Embryonic facial prominence (tissue), 1 donor: ENCODE results near the gene RAX.

Source experiments
- DNase-seq: peaks from one replicate; pipeline ENCODE4 v3.0.0-alpha.2; 2016; ENCODE audit errors: extremely low spot score

Gene RAX

DNA sequence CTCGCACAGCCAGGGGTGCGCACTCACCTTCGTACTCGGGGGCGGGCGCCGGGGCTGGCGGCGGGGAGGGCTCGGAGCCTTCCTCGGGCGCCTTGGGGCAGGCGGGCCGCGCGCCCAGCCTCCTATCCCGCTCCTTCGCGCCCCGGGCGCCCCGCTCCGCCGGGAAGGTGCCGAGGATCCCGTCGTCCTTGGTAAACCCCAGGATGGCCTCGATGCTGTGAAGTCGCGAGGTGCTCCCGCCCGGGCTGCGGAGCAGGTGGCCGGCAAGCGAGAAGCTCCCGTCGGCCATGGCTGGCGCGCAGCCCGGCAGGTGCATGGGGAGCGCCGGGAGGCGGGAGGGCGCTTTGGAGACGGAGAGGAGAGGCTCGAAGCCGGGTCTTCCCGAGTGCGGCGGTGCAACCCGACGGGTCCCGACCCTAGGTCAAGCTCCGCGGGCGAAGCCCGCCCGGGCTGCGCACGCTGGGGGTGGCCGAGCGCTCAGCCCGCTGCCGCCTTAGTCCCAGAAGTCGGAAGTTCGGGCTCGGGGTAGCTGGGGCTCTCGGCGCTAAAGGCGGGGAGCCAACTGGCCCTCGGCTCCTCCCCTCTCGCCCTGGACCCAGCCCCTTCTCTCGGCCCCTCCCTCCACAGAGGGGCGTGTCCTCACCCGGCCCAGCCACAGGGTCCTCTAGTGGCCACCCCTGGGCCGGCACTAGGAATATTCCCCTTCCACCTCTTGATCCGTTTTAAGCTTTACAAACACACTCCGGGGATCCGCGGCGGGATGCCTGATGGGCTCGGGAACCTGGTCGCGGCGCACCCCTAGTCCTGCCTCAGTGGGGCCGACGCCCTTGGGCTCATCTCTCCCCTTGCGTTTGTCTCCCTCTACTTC lies at the start of gene RAX:
Gene RAX, minus strand, starts transcription at position 564 of the 868 bp plus-strand sequence. Its CDS starts 248 bp downstream, at position 316.
- DNase-seq = no peak

DNA sequence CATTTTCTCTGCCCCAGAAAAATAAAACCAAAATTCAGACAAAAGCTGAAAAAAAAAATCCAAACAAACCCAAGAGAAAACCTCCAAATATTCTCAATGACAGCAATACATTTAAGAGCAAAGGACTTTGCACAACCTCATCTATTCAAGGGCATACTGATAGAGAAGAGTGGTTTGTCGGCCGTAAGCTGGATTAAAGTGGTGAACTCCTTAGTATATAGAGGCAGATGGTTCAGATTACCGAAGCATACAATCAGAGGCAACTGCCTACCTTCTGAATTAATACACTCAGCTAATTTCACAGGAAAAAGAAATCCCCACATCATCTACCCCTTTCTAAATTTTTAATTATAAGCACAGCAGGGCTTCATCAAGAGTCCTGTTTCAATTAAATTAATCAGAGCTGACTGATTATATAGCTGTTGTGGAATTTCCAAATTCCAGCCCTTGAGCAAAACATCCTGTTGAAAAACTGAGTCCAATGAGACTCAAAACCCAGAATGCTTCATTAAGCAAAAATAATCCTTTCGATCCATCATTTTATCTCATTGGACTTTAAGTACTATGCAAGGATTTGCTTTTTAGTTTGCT lies 45.3 kb upstream of the RAX start, which contains the start of gene CPLX4:
Gene CPLX4, minus strand, starts transcription at position 190 of the 591 bp plus-strand sequence. Its CDS starts 187 bp downstream, at position 3.
- DNase-seq = no peak

- DNase-seq = no peak
These were observed 38.4 kb upstream of the RAX start for GRCh38 chr18:59311631-59312030.

- DNase-seq = no peak
These were observed 35.6 kb upstream of the RAX start for GRCh38 chr18:59308938-59309260.

- DNase-seq = no peak
These were observed 35.1 kb upstream of the RAX start for GRCh38 chr18:59308248-59308937.

DNA sequence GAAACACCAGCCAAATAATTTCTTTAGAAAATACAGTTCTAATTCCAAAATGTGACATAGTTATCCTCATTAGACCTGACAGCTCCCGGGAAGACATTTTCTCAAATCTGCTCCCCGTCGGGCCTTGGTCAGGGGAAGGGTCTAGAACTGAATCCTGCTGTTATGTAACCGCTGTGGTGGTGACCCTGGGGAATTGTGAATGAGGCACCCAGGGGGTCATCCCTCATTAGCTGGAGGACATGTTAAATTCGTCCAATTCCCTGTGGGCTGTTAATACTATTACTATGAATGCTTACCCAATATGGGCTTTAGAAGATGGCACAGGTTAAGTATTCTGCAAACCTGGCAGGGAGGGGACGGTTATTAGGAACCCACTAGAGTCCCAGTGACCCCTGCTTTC lies 33.4 kb upstream of the RAX start:
- no peak for DNase-seq

DNA sequence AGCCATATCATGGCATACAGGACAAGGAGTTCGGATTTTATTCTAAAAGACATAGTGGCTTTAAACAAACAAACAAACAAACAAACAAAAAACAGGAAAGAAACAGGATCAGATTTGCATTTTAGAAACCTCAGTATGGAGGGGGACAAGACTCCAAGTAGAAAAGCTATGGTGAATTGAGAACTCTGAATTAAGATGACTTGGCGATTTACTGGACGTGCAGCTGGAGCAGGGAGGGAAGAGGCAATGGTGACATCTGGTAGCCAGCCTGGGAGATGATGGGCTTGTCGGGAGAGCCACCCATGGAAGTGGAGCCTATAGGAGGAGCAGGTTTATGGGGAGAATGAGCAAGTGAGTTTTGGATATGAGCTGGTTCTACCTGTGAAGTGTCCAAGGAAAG lies 32.0 kb upstream of the RAX start:
- DNase-seq = no peak

GRCh38 chr18:59303656-59304195 lies 30.5 kb upstream of the RAX start:
- no peak for DNase-seq

- DNase-seq = no peak
These were observed 29.8 kb upstream of the RAX start for GRCh38 chr18:59303006-59303405.

DNA sequence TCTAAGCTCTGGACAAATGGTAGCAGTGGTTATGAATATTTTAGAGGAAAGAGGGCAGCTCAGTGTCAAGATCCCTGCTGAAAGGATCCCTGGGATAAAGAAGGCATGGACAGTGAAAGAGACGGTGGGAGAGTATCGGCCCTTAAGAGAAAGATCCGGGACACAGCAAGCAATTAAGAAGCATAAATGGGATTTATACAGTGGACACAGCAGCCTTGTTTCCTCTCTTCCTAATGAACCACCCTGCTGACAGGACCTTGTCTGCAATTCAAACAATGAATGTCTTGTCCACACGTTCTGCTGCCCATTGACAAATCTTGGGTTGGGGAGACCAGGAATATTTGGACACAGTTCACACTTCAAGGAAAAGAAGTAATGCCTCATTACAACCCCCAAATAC lies 28.7 kb upstream of the RAX start:
- DNase-seq = no peak

DNA sequence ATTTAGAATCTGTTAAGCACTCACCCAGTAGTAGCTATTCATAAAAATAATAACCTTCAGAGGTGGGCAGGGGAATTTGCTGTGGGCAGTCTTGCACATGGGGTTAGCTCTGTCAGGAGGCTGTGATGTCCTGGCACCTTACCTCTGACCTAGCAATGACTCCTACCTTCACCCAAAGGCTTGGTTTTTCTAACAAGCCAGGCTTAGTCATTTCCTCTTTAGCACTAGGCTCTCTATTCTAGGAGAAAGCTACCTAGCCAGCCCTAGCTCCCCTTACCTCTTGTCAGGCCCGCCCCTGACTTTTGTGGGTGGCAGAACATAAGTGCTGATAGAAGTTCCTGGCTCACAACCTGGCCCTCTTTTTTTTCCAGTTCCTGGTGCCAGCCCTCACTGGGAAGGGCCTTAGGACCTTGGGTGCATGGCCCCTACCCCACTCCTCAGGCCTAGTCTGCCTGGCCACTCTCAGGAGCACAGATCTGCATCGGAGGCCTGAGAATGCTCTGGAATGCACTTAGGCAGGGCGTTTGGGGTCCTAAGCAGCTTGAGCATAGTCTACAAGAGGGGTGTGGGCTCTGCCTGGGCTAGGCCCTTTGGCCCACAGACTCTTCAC lies 27.5 kb upstream of the RAX start:
- no peak for DNase-seq

GRCh38 chr18:59298871-59299270 lies 25.6 kb upstream of the RAX start:
- DNase-seq = no peak

DNA sequence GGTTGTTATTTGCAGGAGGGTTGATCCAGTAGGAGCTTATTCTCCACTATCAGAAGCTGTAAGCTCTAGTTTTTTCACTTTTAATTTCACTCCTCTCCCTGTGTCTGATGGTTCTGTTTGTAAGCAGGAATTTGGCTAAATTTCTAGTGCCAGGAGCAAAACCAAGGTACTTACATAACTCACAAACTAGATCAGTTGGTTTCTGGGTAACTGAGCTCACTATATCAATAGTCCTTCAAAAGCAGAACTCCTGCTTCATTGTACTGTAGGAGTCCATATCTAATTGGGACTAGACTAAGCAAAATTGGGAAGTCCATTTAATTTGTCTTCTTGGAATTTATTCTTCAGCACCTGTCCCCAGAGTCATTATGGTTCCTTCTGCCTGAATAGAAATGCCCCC lies 20.1 kb upstream of the RAX start:
- no peak for DNase-seq

DNA sequence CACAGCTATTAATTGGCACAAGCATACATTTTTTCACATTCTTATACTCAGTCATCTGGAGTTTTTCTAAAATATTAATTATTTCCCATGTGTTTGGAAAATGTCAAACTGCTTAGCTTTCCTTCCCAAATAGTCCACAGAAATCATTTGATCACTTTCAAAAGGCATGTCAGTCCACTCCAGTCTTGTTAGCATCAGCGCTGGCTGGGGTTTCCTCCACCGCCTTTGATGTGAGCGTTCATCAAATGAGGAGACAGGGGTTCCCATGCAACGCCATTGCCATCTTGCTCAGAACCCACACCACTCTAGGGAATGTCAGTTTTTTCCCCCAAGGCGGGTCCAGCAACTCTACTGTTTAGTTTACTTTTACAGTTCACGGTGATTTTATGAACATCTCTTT lies 13.1 kb upstream of the RAX start:
- no peak for DNase-seq

- no peak for DNase-seq
These were observed 9.1 kb upstream of the RAX start for GRCh38 chr18:59282341-59282740.

GRCh38 chr18:59279722-59280121 lies 6.5 kb upstream of the RAX start:
- DNase-seq = no peak

GRCh38 chr18:59279193-59279592 lies 5.9 kb upstream of the RAX start:
- DNase-seq = no peak

- no peak for DNase-seq
These were observed 5.5 kb upstream of the RAX start for GRCh38 chr18:59278793-59279192.

- DNase-seq = no peak
These were observed 2.8 kb upstream of the RAX start for GRCh38 chr18:59276047-59276446.

- no peak for DNase-seq
These were observed 2.2 kb upstream of the RAX start for GRCh38 chr18:59275406-59275949.

DNA sequence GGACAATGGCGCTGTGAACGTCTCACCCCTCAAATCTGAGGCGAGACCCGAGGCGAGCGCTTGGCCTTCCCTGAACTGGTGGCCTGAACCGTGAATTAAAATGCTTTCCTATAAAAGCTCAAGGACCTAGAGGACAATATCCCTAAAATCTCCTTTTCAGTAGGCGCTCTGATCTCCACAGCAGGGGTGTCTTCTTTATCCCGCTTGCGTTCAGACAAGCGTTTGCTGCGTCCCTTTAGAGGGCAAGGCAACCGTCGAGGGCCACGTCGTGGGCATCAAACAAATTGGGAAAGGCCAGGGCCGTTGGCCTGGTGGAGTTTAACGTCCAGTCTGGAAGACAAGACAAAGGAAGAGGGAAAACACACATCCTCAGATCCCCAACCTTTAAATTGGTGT lies 1.3 kb upstream of the RAX start:
- no peak for DNase-seq
